GM23338 (cell line): Measurements from ENCODE around the gene PITPNC1. TPM values are rescaled to one million over a fixed set of nuclear protein-coding genes. Genes with fewer than 3 reads are reported as not detected.

Experiments
- ATAC-seq: fragments of 200-7000 bp; cut with Tn5 transposase; 3 replicates; pipeline ENCODE4 v1.9.1; 2020
- DNase-seq: peaks from one replicate; pipeline ENCODE4 v3.0.0-alpha.2; 2015; ENCODE audit warnings: low spot score
- H2AFZ ChIP-seq: fragments of 200-600 bp; sonication (generic); 2 replicates; pipeline ENCODE4 v1.8.0; 2016; ENCODE audit warnings: antibody characterized with exemption, mild to moderate bottlenecking, moderate library complexity
- H3F3A ChIP-seq: fragments of 200-600 bp; sonication (generic); replicated peaks from 2 replicates; pipeline ENCODE4 v1.8.0; 2017; ENCODE audit warnings: antibody characterized with exemption, mixed run types, low read depth
- H3K27ac ChIP-seq: fragments of 200-600 bp; sonication (generic); 2 replicates; pipeline ENCODE4 v1.6.1; 2016; ENCODE audit warnings: low read depth
- H3K27me3 ChIP-seq: fragments of 200-600 bp; sonication (generic); 2 replicates; pipeline ENCODE4 v1.8.0; 2016; ENCODE audit warnings: mild to moderate bottlenecking, mixed run types, moderate library complexity; ENCODE audit not compliant: insufficient read depth
- H3K36me3 ChIP-seq: fragments of 200-600 bp; sonication (generic); 2 replicates; pipeline ENCODE4 v1.8.0; 2016; ENCODE audit warnings: mild to moderate bottlenecking; ENCODE audit not compliant: insufficient read depth
- H3K4me1 ChIP-seq: fragments of 200-600 bp; sonication (generic); 2 replicates; pipeline ENCODE4 v1.8.0; 2016; ENCODE audit warnings: mild to moderate bottlenecking, moderate library complexity; ENCODE audit not compliant: insufficient read depth
- H3K4me2 ChIP-seq: fragments of 200-600 bp; sonication (generic); 2 replicates; pipeline ENCODE4 v1.7.1; 2017; ENCODE audit warnings: mixed run types
- H3K4me3 ChIP-seq: fragments of 200-600 bp; sonication (generic); 2 replicates; pipeline ENCODE4 v1.6.1; 2016; ENCODE audit warnings: mixed run types
- H3K79me2 ChIP-seq: fragments of 200-600 bp; sonication (generic); replicated peaks from 2 replicates; pipeline ENCODE4 v1.8.0; 2017; ENCODE audit warnings: mild to moderate bottlenecking; ENCODE audit not compliant: insufficient read depth
- H3K9me2 ChIP-seq: fragments of 200-600 bp; sonication (generic); 2 replicates; pipeline ENCODE4 v1.8.0; 2017; ENCODE audit not compliant: insufficient read depth
- H4K20me1 ChIP-seq: fragments of 200-600 bp; sonication (generic); replicated peaks from 2 replicates; pipeline ENCODE4 v1.8.0; 2017; ENCODE audit warnings: mild to moderate bottlenecking; ENCODE audit not compliant: insufficient read depth
- H3K27ac Mint-ChIP-seq: 2 replicates; pipeline ENCODE4 v1.8.0; 2020; ENCODE audit warnings: inconsistent platforms, mild to moderate bottlenecking, moderate library complexity, mixed read lengths
- H3K27me3 Mint-ChIP-seq: 3 replicates; pipeline ENCODE4 v1.8.0; 2022; ENCODE audit warnings: low read depth, mild to moderate bottlenecking, moderate library complexity, mixed read lengths, inconsistent platforms; ENCODE audit not compliant: insufficient read depth, poor library complexity
- H3K36me3 Mint-ChIP-seq: 3 replicates; pipeline ENCODE4 v1.8.0; 2021; ENCODE audit warnings: low read depth, mild to moderate bottlenecking, inconsistent platforms, moderate library complexity, mixed read lengths
- H3K4me1 Mint-ChIP-seq: 3 replicates; pipeline ENCODE4 v1.8.0; 2020; ENCODE audit warnings: mild to moderate bottlenecking, inconsistent platforms, mixed read lengths
- H3K4me3 Mint-ChIP-seq: 3 replicates; pipeline ENCODE4 v1.8.0; 2021; ENCODE audit warnings: moderate library complexity, mild to moderate bottlenecking, inconsistent platforms, mixed read lengths
- H3K9me3 Mint-ChIP-seq: 3 replicates; pipeline ENCODE4 v1.8.0; 2020; ENCODE audit warnings: moderate library complexity, mild to moderate bottlenecking, inconsistent platforms, mixed read lengths
- CREB1 ChIP-seq: fragments of 250-450 bp; sonication (Bioruptor Pico); IDR thresholded peaks from 2 replicates; pipeline ENCODE4 v1.5.0; 2020; ENCODE audit warnings: low read depth, mild to moderate bottlenecking, moderate library complexity
- CTCF ChIP-seq, 2 experiments: fragments of 200-600 bp in 1 of 2; sonication (generic) in 1 of 2; conservative IDR thresholded peaks; 2 replicates each; pipeline versions ENCODE4 v1.5.1 to v1.6.1; 2016 to 2017; ENCODE audit warnings: antibody characterized with exemption in 2 of 2, low read depth in 2 of 2, mild to moderate bottlenecking in 2 of 2, moderate library complexity in 1 of 2
- ETS1 ChIP-seq: IDR thresholded peaks from 2 replicates; pipeline ENCODE4 v1.6.1; 2016; ENCODE audit warnings: antibody characterized with exemption
- EZH2 ChIP-seq: fragments of 200-600 bp; sonication (generic); IDR thresholded peaks from one replicate; pipeline ENCODE4 v1.8.0; 2017; ENCODE audit warnings: antibody characterized with exemption, mild to moderate bottlenecking, low read depth; ENCODE audit not compliant: unreplicated experiment
- EZH2phosphoT487 ChIP-seq: fragments of 200-600 bp; sonication (generic); IDR thresholded peaks from one replicate; pipeline ENCODE4 v1.8.1; 2018; ENCODE audit warnings: antibody characterized with exemption; ENCODE audit not compliant: unreplicated experiment
- JUNB ChIP-seq: IDR thresholded peaks from one replicate; pipeline ENCODE4 v1.6.1; 2016; ENCODE audit warnings: antibody characterized with exemption; ENCODE audit not compliant: unreplicated experiment
- NANOG ChIP-seq: IDR thresholded peaks from 2 replicates; pipeline ENCODE4 v1.6.1; 2016; ENCODE audit warnings: antibody characterized with exemption, borderline replicate concordance
- POLR2AphosphoS5 ChIP-seq: IDR thresholded peaks from 2 replicates; pipeline ENCODE4 v1.6.1; 2016; ENCODE audit warnings: antibody characterized with exemption, low read depth
- REST ChIP-seq: IDR thresholded peaks from one replicate; pipeline ENCODE4 v1.6.1; 2018; ENCODE audit warnings: antibody characterized with exemption; ENCODE audit not compliant: unreplicated experiment
- STAT1 ChIP-seq: IDR thresholded peaks from one replicate; pipeline ENCODE4 v1.6.1; 2016; ENCODE audit warnings: antibody characterized with exemption; ENCODE audit not compliant: unreplicated experiment
- ZNF114 ChIP-seq: fragments of 250-450 bp; sonication (Bioruptor Pico); IDR thresholded peaks from 2 replicates; pipeline ENCODE4 v1.5.0; 2020; ENCODE audit warnings: mild to moderate bottlenecking, moderate library complexity
- ZNF331 ChIP-seq: fragments of 250-450 bp; sonication (Bioruptor Pico); IDR thresholded peaks from 2 replicates; pipeline ENCODE4 v1.5.0; 2020; ENCODE audit warnings: low read depth, mild to moderate bottlenecking, moderate library complexity
- ZNF462 ChIP-seq: fragments of 250-450 bp; sonication (Bioruptor Pico); IDR thresholded peaks from 2 replicates; pipeline ENCODE4 v1.5.0; 2020; ENCODE audit warnings: mild to moderate bottlenecking, moderate library complexity
- polyA plus RNA-seq: library from polyadenylated mRNA; unstranded; fragments of >200 nt; fragmentation: Nextera tagmentation; extraction: Ambion mirVana; gene quantifications from 2 replicates; pipeline ENCODE4 v1.2.1, GENCODE V29; 2016
- total RNA-seq: library from RNA; depleted of rRNA; stranded (reverse); fragments of >200 nt; shearing (Covaris generic); gene quantifications from 2 replicates; pipeline ENCODE4 v1.2.3, GENCODE V29; 2014

PITPNC1 gene
- total and polyA plus RNA-seq, 2 experiments from 2014 or later, result 23.0 to 32.6 TPM

GRCh38 chr17:67488768-67489167, 111.7 kb downstream of the PITPNC1 start:
- no peak for ATAC-seq
- H3K9me3 Mint-ChIP-seq, result no peaks in the 10 kb centered on the region
- peaks cover 39% of the 10 kb centered on the region for H3K4me1 Mint-ChIP-seq

More at GRCh38 chr17:67488768-67489167, 111.7 kb downstream of the PITPNC1 start:
- Histone ChIP-seq H3K27ac (no peak overlapping the region), H2AFZ (no peak overlapping the region), H3K9me2 (no peaks in the 10 kb centered on the region), H4K20me1 (no peaks in the 10 kb centered on the region), H3K36me3 (no peaks in the 10 kb centered on the region), H3K4me2 (no peak overlapping the region), H3F3A (no peaks in the 10 kb centered on the region; the same call in 1 of the 2 replicates), H3K79me2 (peaks cover 86% of the 10 kb centered on the region), H3K27me3 (no peaks in the 10 kb centered on the region), H3K4me1 (peaks cover 37% of the 10 kb centered on the region), H3K4me3 (no peak overlapping the region)
- Mint-ChIP-seq H3K27me3 (peaks cover 5% of the 10 kb centered on the region), H3K4me3 (no peak overlapping the region), H3K36me3 (peaks cover 10% of the 10 kb centered on the region; the same call in 2 of the 3 replicates), H3K27ac (no peak overlapping the region)
- TF ChIP-seq ZNF114 (CRISPR knock-in tag), result no peak
- no peak for TF ChIP-seq JUNB
- TF ChIP-seq CREB1 (CRISPR knock-in tag), result no peak
- TF ChIP-seq STAT1, result no peak
- no peak for TF ChIP-seq CTCF (conservative IDR thresholded peaks at IDR 0.05; ENCODE audit: low read depth in 2 of 2)
- no peak for TF ChIP-seq ETS1
- TF ChIP-seq POLR2AphosphoS5, result no peak
- no peak for TF ChIP-seq NANOG
- TF ChIP-seq EZH2, result no peak
- TF ChIP-seq ZNF462, result no peak
- no peak for TF ChIP-seq EZH2phosphoT487
- no peak for TF ChIP-seq REST
- TF ChIP-seq ZNF331 (CRISPR knock-in tag), result no peak
- no peak for DNase-seq
